Measurements from ENCODE around the gene CTBP2.

CTBP2 gene

GRCh38 chr10:125103466-125103865 lies 56.9 kb downstream of the CTBP2 start:
- no peak for DNase-seq (ENCODE audit: extremely low spot score)
- no peak for TF ChIP-seq CTCF (IDR thresholded peaks at IDR 0.05; ENCODE audit: control extremely low read depth, extremely low read depth, low read depth, missing control alignments)
- ChIA-PET POLR2A (no interaction called here), CTCF (no interaction called here)

GRCh38 chr10:125102821-125103220 lies 57.5 kb downstream of the CTBP2 start:
- ChIA-PET CTCF (no interaction called here), POLR2A (no interaction called here)
- no peak for DNase-seq (ENCODE audit: extremely low spot score)
- TF ChIP-seq CTCF (IDR thresholded peaks at IDR 0.05; ENCODE audit: control extremely low read depth, extremely low read depth, low read depth, missing control alignments) = no peak

- no peak for TF ChIP-seq CTCF (IDR thresholded peaks at IDR 0.05; ENCODE audit: control extremely low read depth, extremely low read depth, low read depth, missing control alignments)
- CTCF ChIA-PET = no interaction called here
- POLR2A ChIA-PET = no interaction called here
- DNase-seq (ENCODE audit: extremely low spot score) = no peak
Measured at GRCh38 chr10:125102246-125102645, 58.1 kb downstream of the CTBP2 start.

GRCh38 chr10:125101581-125101980 lies 58.8 kb downstream of the CTBP2 start:
- no peak for DNase-seq (ENCODE audit: extremely low spot score)
- ChIA-PET CTCF (no interaction called here), POLR2A (no interaction called here)
- no peak for TF ChIP-seq CTCF (IDR thresholded peaks at IDR 0.05; ENCODE audit: control extremely low read depth, extremely low read depth, low read depth, missing control alignments)

- ChIA-PET CTCF (no interaction called here), POLR2A (no interaction called here)
- TF ChIP-seq CTCF (IDR thresholded peaks at IDR 0.05; ENCODE audit: control extremely low read depth, extremely low read depth, low read depth, missing control alignments) = no peak
- DNase-seq (ENCODE audit: extremely low spot score) = no peak
Measured at GRCh38 chr10:125101049-125101448, 59.3 kb downstream of the CTBP2 start.

- TF ChIP-seq CTCF (IDR thresholded peaks at IDR 0.05; ENCODE audit: control extremely low read depth, extremely low read depth, low read depth, missing control alignments) = no peak
- ChIA-PET POLR2A (no interaction called here), CTCF (no interaction called here)
- DNase-seq (ENCODE audit: extremely low spot score) = no peak
Measured at GRCh38 chr10:125097409-125098070, 62.8 kb downstream of the CTBP2 start.

GRCh38 chr10:125096975-125097374 lies 63.4 kb downstream of the CTBP2 start:
- no peak for DNase-seq (ENCODE audit: extremely low spot score)
- POLR2A ChIA-PET = no interaction called here
- CTCF ChIA-PET = no interaction called here
- TF ChIP-seq CTCF (IDR thresholded peaks at IDR 0.05; ENCODE audit: control extremely low read depth, extremely low read depth, low read depth, missing control alignments) = no peak

Data from GM10248 (cell line).